Mesenchymal stem cell (in vitro differentiated cells and primary cell): ENCODE measurements around the gene ADAMTS18.

Source experiments
- DNase-seq: peaks from one replicate; pipeline ENCODE4 v3.0.0-alpha.2; 2013
- H2AFZ ChIP-seq: one replicate; pipeline ENCODE4 v1.6.1; 2013; ENCODE audit warnings: low read depth, mild to moderate bottlenecking, control low read depth, inconsistent platforms, low read length, moderate library complexity
- H2AK5ac ChIP-seq: 2 replicates; pipeline ENCODE4 v1.6.1; 2013; ENCODE audit warnings: low read length, moderate library complexity, mild to moderate bottlenecking, inconsistent platforms; ENCODE audit not compliant: severe bottlenecking
- H2BK120ac ChIP-seq: one replicate; pipeline ENCODE4 v1.6.1; 2013; ENCODE audit warnings: low read depth, mild to moderate bottlenecking, inconsistent platforms, low read length, moderate library complexity
- H2BK12ac ChIP-seq, 2 experiments: one replicate each; pipeline ENCODE4 v1.6.1; 2013; ENCODE audit warnings: inconsistent platforms in 2 of 2, low read length in 2 of 2, mild to moderate bottlenecking in 2 of 2, moderate library complexity in 2 of 2, control low read depth in 1 of 2
- H2BK15ac ChIP-seq: one replicate; pipeline ENCODE4 v1.6.1; 2013; ENCODE audit warnings: mild to moderate bottlenecking, low read depth, inconsistent platforms; ENCODE audit not compliant: poor library complexity, severe bottlenecking
- H2BK5ac ChIP-seq: 2 replicates; pipeline ENCODE4 v1.6.1; 2013; ENCODE audit warnings: low read depth, mild to moderate bottlenecking, low read length, control low read depth, inconsistent platforms; ENCODE audit not compliant: poor library complexity, severe bottlenecking
- H3K14ac ChIP-seq, 2 experiments: one replicate each; pipeline ENCODE4 v1.6.1; 2013; ENCODE audit warnings: inconsistent platforms in 2 of 2, low read length in 2 of 2, control low read depth in 1 of 2, mild to moderate bottlenecking in 1 of 2, moderate library complexity in 1 of 2
- H3K18ac ChIP-seq, 2 experiments: one replicate each; pipeline ENCODE4 v1.6.1; 2013; ENCODE audit warnings: inconsistent platforms in 2 of 2, low read length in 2 of 2, control low read depth in 1 of 2, low read depth in 1 of 2, mild to moderate bottlenecking in 1 of 2
- H3K23ac ChIP-seq, 2 experiments: one replicate each; pipeline ENCODE4 v1.6.1; 2013; ENCODE audit warnings: inconsistent platforms in 2 of 2, low read length in 2 of 2, mild to moderate bottlenecking in 2 of 2, moderate library complexity in 2 of 2, control low read depth in 1 of 2
- H3K27ac ChIP-seq: 2 replicates; pipeline ENCODE4 v1.5.1; 2013; ENCODE audit warnings: mild to moderate bottlenecking, moderate library complexity, low read length, control low read depth, inconsistent platforms; ENCODE audit not compliant: poor library complexity, severe bottlenecking
- H3K27me3 ChIP-seq, 2 experiments: 2 replicates each; pipeline versions ENCODE4 v1.6.1 to v1.7.0; 2013; ENCODE audit warnings: low read length in 2 of 2, mild to moderate bottlenecking in 2 of 2, moderate library complexity in 2 of 2, control low read depth in 1 of 2, inconsistent platforms in 1 of 2; ENCODE audit not compliant: control insufficient read depth in 1 of 2, insufficient read depth in 1 of 2
- H3K36me3 ChIP-seq, 2 experiments: 2 replicates each; pipeline versions ENCODE4 v1.6.1 to v1.7.0; 2013; ENCODE audit warnings: low read length in 2 of 2, control low read depth in 1 of 2, inconsistent platforms in 1 of 2, low read depth in 1 of 2, mild to moderate bottlenecking in 1 of 2; ENCODE audit not compliant: insufficient read depth in 2 of 2, control insufficient read depth in 1 of 2
- H3K4ac ChIP-seq, 2 experiments: one replicate each; pipeline ENCODE4 v1.6.1; 2013; ENCODE audit warnings: inconsistent platforms in 2 of 2, low read length in 2 of 2, mild to moderate bottlenecking in 2 of 2, moderate library complexity in 2 of 2, control low read depth in 1 of 2, low read depth in 1 of 2
- H3K4me1 ChIP-seq: 2 replicates; pipeline ENCODE4 v1.6.1; 2013; ENCODE audit warnings: low read depth, low read length, control low read depth; ENCODE audit not compliant: control insufficient read depth, insufficient read depth
- H3K4me2 ChIP-seq: 2 replicates; pipeline ENCODE4 v1.6.1; 2013; ENCODE audit warnings: low read length, mild to moderate bottlenecking, inconsistent platforms; ENCODE audit not compliant: poor library complexity, severe bottlenecking
- H3K4me3 ChIP-seq, 2 experiments: 2 replicates each; pipeline versions ENCODE4 v1.5.1 to v1.7.0; 2013; ENCODE audit warnings: low read length in 2 of 2, mild to moderate bottlenecking in 2 of 2, control low read depth in 1 of 2, low read depth in 1 of 2; ENCODE audit not compliant: insufficient read depth in 1 of 2
- H3K79me1 ChIP-seq: replicated peaks from 2 replicates; pipeline ENCODE4 v1.6.1; 2013; ENCODE audit warnings: mild to moderate bottlenecking, control low read depth, low read length, inconsistent platforms; ENCODE audit not compliant: poor library complexity, severe bottlenecking
- H3K9ac ChIP-seq: 2 replicates; pipeline ENCODE4 v1.7.0; 2013; ENCODE audit warnings: mild to moderate bottlenecking, low read length, moderate library complexity
- H3K9me3 ChIP-seq: 2 replicates; pipeline ENCODE4 v1.7.0; 2013; ENCODE audit warnings: mild to moderate bottlenecking, low read length; ENCODE audit not compliant: control insufficient read depth
- H4K8ac ChIP-seq: one replicate; pipeline ENCODE4 v1.6.1; 2013; ENCODE audit warnings: inconsistent platforms, mild to moderate bottlenecking, low read length, moderate library complexity
- H4K91ac ChIP-seq: one replicate; pipeline ENCODE4 v1.6.1; 2013; ENCODE audit warnings: mild to moderate bottlenecking, low read length, inconsistent platforms
- WGBS: methylation state at CpG from one replicate; pipeline ENCODE4 v1.1.7; 2013; ENCODE audit warnings: mixed read lengths; 5-methylcytosine and 5-hydroxymethylcytosine counted together

ADAMTS18 gene

DNA sequence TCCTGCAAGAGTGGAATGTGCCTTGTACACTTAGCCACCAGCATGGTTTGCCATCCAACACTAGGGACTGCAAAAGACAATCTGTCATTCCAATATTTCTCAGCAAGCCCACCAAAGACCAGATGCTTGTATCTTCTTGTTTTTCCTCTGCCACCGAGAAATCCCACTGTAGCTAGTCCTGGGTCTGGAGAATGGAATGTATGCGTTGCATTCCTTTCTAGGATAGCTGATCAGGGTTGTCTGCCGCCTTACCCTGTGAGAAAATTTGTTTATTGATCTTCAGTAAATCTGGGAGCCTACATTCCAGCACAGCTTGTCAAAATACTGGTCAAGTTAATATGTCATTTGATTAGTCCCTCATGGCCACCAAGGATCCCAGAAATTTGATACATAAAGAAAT is 28.1 kb upstream of the ADAMTS18 start:
- no peak for DNase-seq
- H3K9me3 ChIP-seq: no peaks in the 10 kb centered on the region
- 37% methylated on average over 3 of the region's 3 CpGs for WGBS

DNA sequence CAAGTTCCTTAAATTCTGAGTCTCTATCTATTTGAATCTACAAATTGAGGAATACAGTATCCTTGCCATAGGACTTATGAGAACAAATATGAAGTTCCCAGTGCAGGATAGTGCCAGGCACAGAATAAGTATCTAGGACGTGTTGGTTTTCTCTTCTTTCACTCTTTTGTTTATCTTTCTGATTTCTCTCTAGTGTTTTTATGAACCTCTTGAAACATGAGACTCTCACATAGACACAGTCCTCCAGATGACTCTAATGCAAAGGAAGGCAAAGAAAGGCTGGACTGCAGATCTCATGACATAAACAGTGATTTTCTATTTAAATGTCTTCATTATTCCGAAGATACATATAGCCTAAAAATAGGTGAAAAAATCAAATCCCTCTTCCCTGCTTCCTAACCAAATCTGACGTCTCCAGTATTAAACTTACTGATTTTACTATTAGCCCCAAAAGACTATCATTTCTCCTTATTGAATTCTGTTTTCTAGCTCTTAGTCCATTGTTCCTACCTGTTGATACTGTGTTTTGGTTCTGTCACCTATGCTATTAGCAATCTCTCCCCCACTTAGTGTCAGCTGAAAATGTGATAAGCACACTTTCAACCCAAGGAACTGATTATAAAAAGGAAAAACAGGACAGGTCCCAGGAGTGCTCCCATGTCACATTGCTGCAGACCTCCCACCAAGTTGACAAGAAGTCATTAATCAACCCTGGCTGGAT is 24.9 kb upstream of the ADAMTS18 start:
- Histone ChIP-seq H2BK15ac (no peak overlapping the region), H2AK5ac (no peak overlapping the region), H3K18ac (no peak overlapping the region), H3K27me3 (no peaks in the 10 kb centered on the region), H2BK120ac (no peak overlapping the region), H3K79me1 (no peaks in the 10 kb centered on the region), H4K8ac (no peak overlapping the region), H2BK12ac (no peak overlapping the region), H3K27ac (no peak overlapping the region), H3K4me1 (no peaks in the 10 kb centered on the region), H3K14ac (no peak overlapping the region), H3K9ac (no peak overlapping the region), H4K91ac (no peak overlapping the region), H3K4me3 (no peak overlapping the region), H3K9me3 (no peaks in the 10 kb centered on the region), H2BK5ac (no peak overlapping the region), H3K4me2 (no peak overlapping the region), H3K36me3 (no peaks in the 10 kb centered on the region), H3K23ac (no peak overlapping the region), H2AFZ (no peak overlapping the region), H3K4ac (no peak overlapping the region)
- 82% methylated on average over 2 of the region's 3 CpGs for WGBS
- DNase-seq: no peak

More for the DNA sequence above, 28.1 kb upstream of the ADAMTS18 start:
- no peak overlapping the region for H3K27ac ChIP-seq
- no peak overlapping the region for H3K4me3 ChIP-seq
- H3K4ac ChIP-seq: no peak overlapping the region
- no peak overlapping the region for H2BK5ac ChIP-seq
- no peaks in the 10 kb centered on the region for H3K27me3 ChIP-seq
- no peak overlapping the region for H2AFZ ChIP-seq
- H2BK15ac ChIP-seq: no peak overlapping the region
- H3K9ac ChIP-seq: no peak overlapping the region
- H3K18ac ChIP-seq: no peak overlapping the region
- H3K36me3 ChIP-seq: no peaks in the 10 kb centered on the region
- no peaks in the 10 kb centered on the region for H3K79me1 ChIP-seq
- no peaks in the 10 kb centered on the region for H3K4me1 ChIP-seq
- no peak overlapping the region for H2BK12ac ChIP-seq
- no peak overlapping the region for H4K91ac ChIP-seq
- no peak overlapping the region for H2BK120ac ChIP-seq
- H3K23ac ChIP-seq: no peak overlapping the region
- H4K8ac ChIP-seq: no peak overlapping the region
- H3K14ac ChIP-seq: no peak overlapping the region
- no peak overlapping the region for H3K4me2 ChIP-seq
- H2AK5ac ChIP-seq: no peak overlapping the region

DNA sequence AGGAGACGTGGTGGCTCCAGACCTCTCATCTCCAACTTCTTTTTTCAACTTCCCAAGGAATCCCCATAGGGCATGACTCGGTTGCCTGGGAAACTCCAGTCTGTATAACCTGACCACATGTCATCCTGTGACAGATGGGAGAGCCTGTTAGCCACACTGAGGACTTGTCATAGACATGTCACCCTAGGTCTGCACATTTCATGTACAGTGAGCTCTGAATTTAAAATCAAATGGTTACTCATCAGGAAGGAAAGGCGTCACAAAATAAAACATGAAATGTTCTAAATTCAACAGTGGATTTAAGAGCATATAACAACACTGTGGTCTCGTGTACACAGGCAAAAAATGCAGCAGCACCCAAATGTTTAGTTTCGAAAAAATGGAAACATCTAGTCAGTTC is 22.2 kb upstream of the ADAMTS18 start:
- H3K79me1 ChIP-seq: no peaks in the 10 kb centered on the region
- H3K27ac ChIP-seq: no peak overlapping the region
- no peak overlapping the region for H2BK15ac ChIP-seq
- H3K4ac ChIP-seq: no peak overlapping the region
- H4K8ac ChIP-seq: no peak overlapping the region
- H3K27me3 ChIP-seq: no peaks in the 10 kb centered on the region
- no peak overlapping the region for H2BK12ac ChIP-seq
- H3K23ac ChIP-seq: no peak overlapping the region
- H3K4me2 ChIP-seq: no peak overlapping the region
- H3K4me3 ChIP-seq: no peak overlapping the region
- no peak overlapping the region for H3K18ac ChIP-seq
- H3K14ac ChIP-seq: no peak overlapping the region
- 78% methylated on average over 5 of the region's 5 CpGs for WGBS
- H2BK5ac ChIP-seq: no peak overlapping the region
- no peak for DNase-seq
- H2AK5ac ChIP-seq: no peak overlapping the region
- H2AFZ ChIP-seq: no peak overlapping the region
- no peaks in the 10 kb centered on the region for H3K36me3 ChIP-seq
- H4K91ac ChIP-seq: no peak overlapping the region
- no peaks in the 10 kb centered on the region for H3K4me1 ChIP-seq
- H3K9me3 ChIP-seq: no peaks in the 10 kb centered on the region
- H3K9ac ChIP-seq: no peak overlapping the region
- no peak overlapping the region for H2BK120ac ChIP-seq

DNA sequence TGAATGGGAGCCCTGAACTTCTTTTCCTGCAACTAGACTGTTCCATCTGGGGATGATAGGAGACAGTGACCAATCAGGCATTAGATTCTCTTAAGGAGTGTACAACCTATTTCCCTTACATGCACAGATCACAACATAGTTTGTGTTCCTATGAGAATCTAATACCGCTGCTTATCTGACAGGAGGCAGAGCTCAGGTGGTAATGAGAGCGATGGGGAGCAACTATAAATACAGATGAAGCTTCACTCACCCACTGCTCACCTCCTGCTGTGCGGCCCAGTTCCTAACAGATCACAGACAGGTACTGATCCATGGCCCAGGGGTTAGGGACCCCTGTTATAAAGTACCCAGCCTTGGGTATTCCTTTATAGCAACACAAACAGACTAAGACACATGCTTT is 17.4 kb upstream of the ADAMTS18 start:
- 85% methylated on average over 3 of the region's 3 CpGs for WGBS
- H4K91ac ChIP-seq: no peak overlapping the region
- no peak overlapping the region for H2BK120ac ChIP-seq
- H2BK15ac ChIP-seq: no peak overlapping the region
- no peak overlapping the region for H2BK12ac ChIP-seq
- no peak overlapping the region for H3K14ac ChIP-seq
- no peak overlapping the region for H2BK5ac ChIP-seq
- H3K27ac ChIP-seq: no peak overlapping the region
- DNase-seq: no peak
- no peaks in the 10 kb centered on the region for H3K27me3 ChIP-seq
- no peaks in the 10 kb centered on the region for H3K9me3 ChIP-seq
- no peaks in the 10 kb centered on the region for H3K79me1 ChIP-seq
- H3K36me3 ChIP-seq: no peaks in the 10 kb centered on the region
- H4K8ac ChIP-seq: no peak overlapping the region
- no peak overlapping the region for H2AFZ ChIP-seq
- H3K4me2 ChIP-seq: no peak overlapping the region
- H3K18ac ChIP-seq: no peak overlapping the region
- H3K9ac ChIP-seq: no peak overlapping the region
- H3K4me1 ChIP-seq: no peaks in the 10 kb centered on the region
- H2AK5ac ChIP-seq: no peak overlapping the region
- no peak overlapping the region for H3K4me3 ChIP-seq
- H3K23ac ChIP-seq: no peak overlapping the region
- no peak overlapping the region for H3K4ac ChIP-seq
